ENCODE results near the gene SOWAHA. TPM values are rescaled to one million over a fixed set of nuclear protein-coding genes. Genes with fewer than 3 reads are reported as not detected.
A peak's percentile ranks its signal among the peaks of the same experiment; 100 is the strongest.

Gene SOWAHA
- total RNA-seq, 1 donor from 2014 or later: not detected

DNA sequence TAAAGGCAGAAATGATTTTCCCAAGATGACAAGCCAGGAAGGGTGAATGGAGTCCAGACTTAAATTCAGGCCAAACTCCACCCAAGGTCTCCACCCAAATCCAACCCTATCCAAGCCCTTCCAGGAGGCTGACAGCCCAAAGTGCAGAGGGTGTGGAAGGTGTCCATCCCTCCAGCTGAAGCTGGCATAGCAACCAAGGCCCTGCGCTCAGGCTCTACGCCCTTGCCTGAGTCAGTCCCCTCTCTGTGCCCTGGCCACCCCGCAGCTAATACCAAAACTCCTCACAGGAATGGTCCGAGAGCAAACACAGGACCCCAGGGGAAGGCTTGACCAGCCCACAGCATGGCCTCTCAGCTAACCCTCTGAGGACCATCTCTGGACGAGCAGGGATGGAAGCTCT is 38.2 kb upstream of the SOWAHA start:
- no peak overlapping the region for H3K4me3 Mint-ChIP-seq (ENCODE audit: unreplicated experiment)
- no peak for DNase-seq (ENCODE audit: extremely low spot score, unreplicated experiment)
- H3K4me1 Mint-ChIP-seq (ENCODE audit: unreplicated experiment): peaks cover 40% of the 10 kb centered on the region
- no peaks in the 10 kb centered on the region for H3K9me3 Mint-ChIP-seq (ENCODE audit: unreplicated experiment)
- no peak overlapping the region for H3K27ac Mint-ChIP-seq (ENCODE audit: unreplicated experiment)
- H3K36me3 Mint-ChIP-seq (ENCODE audit: unreplicated experiment): no peaks in the 10 kb centered on the region
- TF ChIP-seq, protein P1, sequence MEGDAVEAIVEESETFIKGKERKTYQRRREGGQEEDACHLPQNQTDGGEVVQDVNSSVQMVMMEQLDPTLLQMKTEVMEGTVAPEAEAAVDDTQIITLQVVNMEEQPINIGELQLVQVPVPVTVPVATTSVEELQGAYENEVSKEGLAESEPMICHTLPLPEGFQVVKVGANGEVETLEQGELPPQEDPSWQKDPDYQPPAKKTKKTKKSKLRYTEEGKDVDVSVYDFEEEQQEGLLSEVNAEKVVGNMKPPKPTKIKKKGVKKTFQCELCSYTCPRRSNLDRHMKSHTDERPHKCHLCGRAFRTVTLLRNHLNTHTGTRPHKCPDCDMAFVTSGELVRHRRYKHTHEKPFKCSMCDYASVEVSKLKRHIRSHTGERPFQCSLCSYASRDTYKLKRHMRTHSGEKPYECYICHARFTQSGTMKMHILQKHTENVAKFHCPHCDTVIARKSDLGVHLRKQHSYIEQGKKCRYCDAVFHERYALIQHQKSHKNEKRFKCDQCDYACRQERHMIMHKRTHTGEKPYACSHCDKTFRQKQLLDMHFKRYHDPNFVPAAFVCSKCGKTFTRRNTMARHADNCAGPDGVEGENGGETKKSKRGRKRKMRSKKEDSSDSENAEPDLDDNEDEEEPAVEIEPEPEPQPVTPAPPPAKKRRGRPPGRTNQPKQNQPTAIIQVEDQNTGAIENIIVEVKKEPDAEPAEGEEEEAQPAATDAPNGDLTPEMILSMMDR (IDR thresholded peaks at IDR 0.05): no peak
- H3K27me3 Mint-ChIP-seq (ENCODE audit: unreplicated experiment): no peaks in the 10 kb centered on the region

DNA sequence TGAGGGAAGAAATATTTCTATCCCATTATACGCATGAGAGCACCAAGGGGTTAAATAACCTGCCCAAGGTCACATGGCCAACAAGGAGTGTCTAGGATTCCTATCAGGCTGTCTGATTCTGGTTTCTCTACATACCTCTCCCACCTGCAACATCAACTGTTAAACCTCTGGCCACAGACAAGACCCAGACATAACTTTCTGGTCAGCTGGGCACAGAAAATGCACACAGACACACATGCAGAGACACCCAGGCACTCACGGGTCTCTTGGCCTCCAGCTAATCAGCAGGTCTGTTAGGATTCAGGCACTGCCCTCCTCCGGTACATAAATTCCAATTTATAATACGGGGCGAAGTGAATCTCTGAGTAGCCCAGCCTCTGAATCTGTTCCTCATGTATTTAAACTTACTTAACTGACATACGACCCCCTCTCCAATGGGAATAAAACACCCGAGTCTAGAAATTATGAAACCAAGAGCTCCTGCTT is 37.6 kb upstream of the SOWAHA start:
- H3K27me3 Mint-ChIP-seq (ENCODE audit: unreplicated experiment): no peaks in the 10 kb centered on the region
- H3K27ac Mint-ChIP-seq (ENCODE audit: unreplicated experiment): peak overlapping the region; percentile 64
- H3K9me3 Mint-ChIP-seq (ENCODE audit: unreplicated experiment): no peaks in the 10 kb centered on the region
- H3K4me3 Mint-ChIP-seq (ENCODE audit: unreplicated experiment): peak overlapping the region; percentile 76
- TF ChIP-seq, protein P1 (IDR thresholded peaks at IDR 0.05): no peak
- H3K4me1 Mint-ChIP-seq (ENCODE audit: unreplicated experiment): peaks cover 40% of the 10 kb centered on the region
- H3K36me3 Mint-ChIP-seq (ENCODE audit: unreplicated experiment): no peaks in the 10 kb centered on the region
- no peak for DNase-seq (ENCODE audit: extremely low spot score, unreplicated experiment)

DNA sequence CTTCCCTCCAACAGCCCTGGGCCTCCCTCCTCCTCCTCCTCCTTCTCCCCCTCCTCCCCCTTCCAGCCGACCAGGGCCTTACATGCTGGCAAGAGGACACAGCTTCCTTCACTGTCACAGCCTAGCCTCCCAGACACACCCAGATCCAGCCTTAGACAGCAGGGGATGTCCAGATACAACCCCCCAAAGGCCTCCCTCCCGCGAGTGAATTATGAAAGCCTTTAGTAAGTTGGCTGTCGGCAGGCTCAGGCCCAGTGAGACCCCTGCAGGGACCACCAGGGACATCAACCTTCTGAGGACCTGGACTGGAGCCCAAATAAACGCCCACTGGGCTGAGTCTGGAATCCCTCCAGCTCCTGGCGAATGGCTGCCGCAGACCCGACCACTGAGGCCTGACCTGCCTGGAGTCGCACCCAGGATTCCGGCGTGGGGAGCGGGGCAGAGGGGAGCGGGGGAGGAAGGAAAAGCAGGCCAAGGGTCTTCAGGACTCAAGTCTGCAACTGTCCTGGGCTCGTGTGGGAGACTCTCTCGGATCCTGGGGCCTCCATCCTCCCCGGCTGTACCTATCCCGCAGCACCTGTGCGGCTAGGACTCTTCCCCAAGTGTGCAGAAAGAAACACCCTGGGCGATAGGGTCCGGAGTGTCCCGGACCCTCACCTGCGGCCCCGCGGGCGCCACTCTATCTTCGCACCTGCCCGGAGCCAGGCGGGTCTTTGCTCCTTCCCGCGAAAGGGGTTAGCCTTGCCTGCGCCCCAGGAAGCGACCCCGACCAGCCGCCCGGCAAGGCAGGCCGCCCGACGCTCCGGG is 36.8 kb upstream of the SOWAHA start:
- Mint-ChIP-seq H3K27ac (ENCODE audit: unreplicated experiment) (peak overlapping the region; percentile 64), H3K4me1 (ENCODE audit: unreplicated experiment) (peaks cover 35% of the 10 kb centered on the region), H3K27me3 (ENCODE audit: unreplicated experiment) (no peaks in the 10 kb centered on the region), H3K9me3 (ENCODE audit: unreplicated experiment) (no peaks in the 10 kb centered on the region), H3K36me3 (ENCODE audit: unreplicated experiment) (no peaks in the 10 kb centered on the region), H3K4me3 (ENCODE audit: unreplicated experiment) (peak overlapping the region; percentile 76)
- TF ChIP-seq, protein P1 (IDR thresholded peaks at IDR 0.05): peak; percentile 16
- DNase-seq (ENCODE audit: extremely low spot score, unreplicated experiment): no peak

DNA sequence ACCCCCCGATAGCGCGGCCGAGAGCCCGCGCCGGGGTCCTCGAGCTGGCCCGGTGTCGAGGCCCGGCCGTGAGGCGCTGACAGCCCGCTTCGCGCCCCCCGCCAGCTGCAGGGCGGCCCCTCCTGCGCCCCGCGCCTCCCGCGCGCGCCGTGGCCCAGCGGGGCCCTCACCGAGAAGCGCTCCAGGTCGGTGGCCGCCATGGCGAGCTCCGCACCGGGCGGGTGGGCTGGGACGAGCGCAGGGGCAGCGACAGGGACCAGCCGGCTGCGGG is 36.2 kb upstream of the SOWAHA start:
- DNase-seq (ENCODE audit: extremely low spot score, unreplicated experiment): no peak
- Mint-ChIP-seq H3K36me3 (ENCODE audit: unreplicated experiment) (no peaks in the 10 kb centered on the region), H3K27me3 (ENCODE audit: unreplicated experiment) (no peaks in the 10 kb centered on the region), H3K27ac (ENCODE audit: unreplicated experiment) (no peak overlapping the region), H3K4me3 (ENCODE audit: unreplicated experiment) (no peak overlapping the region), H3K4me1 (ENCODE audit: unreplicated experiment) (peaks cover 31% of the 10 kb centered on the region), H3K9me3 (ENCODE audit: unreplicated experiment) (no peaks in the 10 kb centered on the region)
- TF ChIP-seq, protein P1 (IDR thresholded peaks at IDR 0.05): no peak

DNA sequence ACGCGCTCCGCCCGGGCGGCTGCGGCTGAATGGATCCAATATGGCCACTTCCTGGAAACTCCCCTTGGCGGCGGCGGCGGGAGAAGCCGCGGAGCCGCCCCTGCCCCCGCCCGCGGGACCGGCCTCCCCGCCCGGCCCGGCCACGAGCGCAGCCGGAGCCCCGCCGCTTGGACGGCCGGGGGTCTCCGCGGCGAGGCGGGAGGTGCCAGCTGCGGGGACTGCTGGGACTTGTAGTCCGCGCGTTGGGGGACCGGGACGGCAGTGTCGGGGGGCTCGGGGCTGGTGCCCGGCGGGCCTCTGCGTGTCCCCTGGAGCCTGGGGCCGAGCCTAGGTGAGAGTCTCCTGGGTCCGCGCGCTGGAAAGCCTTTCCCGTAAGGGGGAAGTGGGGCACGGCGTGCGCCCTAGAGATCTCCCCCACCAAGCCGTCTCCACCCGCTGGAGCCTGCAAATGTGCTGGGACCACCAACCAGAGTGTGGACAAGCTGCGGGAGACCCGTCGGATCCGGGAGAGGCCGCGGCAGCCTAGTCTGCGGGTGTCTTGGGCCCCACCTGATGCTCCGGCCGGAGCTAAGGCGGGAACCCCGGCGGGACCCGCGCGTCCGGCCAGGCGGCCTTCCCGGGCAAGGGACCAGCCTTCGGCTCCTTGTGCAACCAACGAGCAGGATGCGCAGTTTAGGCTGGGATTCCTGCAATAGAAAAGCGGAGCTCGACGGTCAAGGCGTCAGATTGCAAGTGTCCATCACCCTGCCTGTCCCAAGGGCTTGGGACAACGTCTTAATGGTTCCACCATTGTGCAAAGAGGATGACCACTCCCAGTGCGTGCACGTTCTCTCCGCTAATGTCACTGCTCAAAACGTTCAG is 35.7 kb upstream of the SOWAHA start, which contains the start of gene SEPTIN8:
Gene SEPTIN8 (minus strand): TSS at position 31 of the 861 bp plus-strand sequence. CDS start 102 bp downstream, outside the sequence.
- Mint-ChIP-seq H3K36me3 (ENCODE audit: unreplicated experiment) (no peaks in the 10 kb centered on the region), H3K27ac (ENCODE audit: unreplicated experiment) (peak within 1 kb of the TSS; percentile 64), H3K27me3 (ENCODE audit: unreplicated experiment) (no peaks in the 10 kb centered on the region), H3K4me3 (ENCODE audit: unreplicated experiment) (peak within 1 kb of the TSS; percentile 76), H3K9me3 (ENCODE audit: unreplicated experiment) (no peaks in the 10 kb centered on the region), H3K4me1 (ENCODE audit: unreplicated experiment) (peaks cover 26% of the 10 kb centered on the region)
- TF ChIP-seq, protein P1 (IDR thresholded peaks at IDR 0.05): no peak
- DNase-seq (ENCODE audit: extremely low spot score, unreplicated experiment): peak; percentile 87
